GM19452 (cell line): Measurements from ENCODE around the gene CCDC196.
A peak's percentile ranks its signal among the peaks of the same experiment; 100 is the strongest.
"Not testable (repeated sequence)": the region's sequence is repeated elsewhere in the genome, so short reads cannot be mapped to it uniquely, and the experiment has no call there.

Source experiments
- ATAC-seq: cut with Tn5 transposase; IDR thresholded peaks from one replicate; pipeline ENCODE4 v1.9.1; 2021; ENCODE audit not compliant: unreplicated experiment

The CCDC196 gene

DNA sequence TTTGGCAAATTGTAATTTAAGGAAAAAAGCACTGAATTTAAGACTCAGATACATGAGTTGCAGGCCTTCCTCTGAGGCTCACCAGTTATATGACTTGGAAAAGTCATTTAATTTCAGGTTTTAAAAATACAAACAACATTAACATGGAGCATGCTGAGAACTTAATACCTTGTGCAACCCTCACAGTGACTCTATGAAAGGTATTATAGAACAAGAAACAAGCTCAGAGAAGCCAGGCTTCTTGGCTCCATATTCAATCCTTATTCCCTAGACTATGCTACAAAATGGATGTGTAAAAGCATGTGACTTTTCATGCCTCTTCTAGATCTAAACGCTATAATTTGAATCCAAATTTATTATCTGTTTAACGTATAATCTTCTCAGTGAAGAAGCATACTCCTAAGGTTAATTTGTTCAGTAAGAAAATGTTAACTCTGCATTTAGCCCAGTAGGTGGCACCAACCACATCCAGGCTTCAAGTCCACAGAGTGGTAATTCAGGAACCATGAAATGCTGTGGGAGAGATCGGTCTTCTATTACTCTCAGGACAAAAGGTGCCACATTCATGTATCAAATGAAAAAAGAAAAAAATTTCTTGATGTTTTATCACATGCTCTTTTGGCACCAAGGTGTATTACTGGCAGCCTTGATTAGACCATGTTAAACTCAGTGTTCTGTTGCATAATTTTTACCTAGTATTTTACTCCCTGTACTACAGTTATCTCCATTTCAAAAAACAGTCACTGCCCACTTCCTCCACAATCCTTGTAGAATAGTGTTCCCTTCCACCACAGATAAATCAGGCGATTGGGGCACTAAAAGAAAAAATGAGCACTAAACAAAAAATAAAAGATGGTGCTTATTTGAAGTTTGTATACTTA lies 9.3 kb downstream of the CCDC196 start:
- peak; percentile 81 for ATAC-seq

DNA sequence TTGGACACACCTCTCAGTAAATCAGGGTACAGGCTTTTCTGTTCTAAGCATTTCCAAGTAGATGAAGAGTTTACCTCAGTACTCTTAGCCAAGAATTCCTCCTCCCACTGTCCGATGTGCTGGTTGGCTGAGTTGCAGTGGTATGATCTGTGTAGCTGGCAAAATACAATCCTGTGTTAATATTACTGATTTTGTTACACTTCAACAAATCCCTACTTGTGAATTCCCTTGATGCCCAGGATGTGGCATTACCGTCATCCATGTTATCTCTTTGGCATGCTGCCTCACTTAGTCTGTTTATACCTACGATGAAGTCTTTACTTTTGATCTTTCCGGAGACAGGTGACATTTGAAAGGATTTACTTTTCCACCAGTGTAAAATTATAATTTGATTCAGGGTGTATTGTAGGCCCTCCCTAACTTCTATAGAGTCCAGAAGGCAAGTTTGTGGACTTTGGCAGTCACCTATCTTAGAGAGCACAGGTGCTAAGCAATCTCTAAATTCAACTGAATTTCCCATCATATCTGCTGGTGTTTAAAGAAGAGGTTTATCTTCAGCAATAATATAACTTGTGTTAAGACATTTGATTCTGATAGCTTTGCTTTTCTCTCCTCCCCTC lies 10.1 kb downstream of the CCDC196 start:
- ATAC-seq, result no peak

DNA sequence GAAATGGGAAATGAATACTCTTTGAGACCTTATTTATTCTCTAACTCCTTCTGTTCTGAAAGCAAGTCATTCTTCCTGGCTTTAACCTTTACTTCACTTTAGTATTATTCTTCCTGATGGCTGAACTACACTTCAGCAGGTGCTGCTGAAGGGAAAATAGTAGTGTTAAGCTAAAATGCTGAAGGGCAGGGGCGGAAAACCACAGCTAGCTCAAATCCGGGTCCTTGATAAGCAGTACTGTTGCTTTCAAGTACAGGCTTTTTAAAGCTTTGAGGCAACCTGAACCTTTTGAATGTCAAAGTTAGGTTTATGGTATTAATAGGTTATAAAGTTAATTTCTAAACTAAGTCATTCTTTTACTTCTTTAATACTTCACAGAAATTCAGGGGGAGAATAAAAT lies 10.7 kb downstream of the CCDC196 start:
- no peak for ATAC-seq

DNA sequence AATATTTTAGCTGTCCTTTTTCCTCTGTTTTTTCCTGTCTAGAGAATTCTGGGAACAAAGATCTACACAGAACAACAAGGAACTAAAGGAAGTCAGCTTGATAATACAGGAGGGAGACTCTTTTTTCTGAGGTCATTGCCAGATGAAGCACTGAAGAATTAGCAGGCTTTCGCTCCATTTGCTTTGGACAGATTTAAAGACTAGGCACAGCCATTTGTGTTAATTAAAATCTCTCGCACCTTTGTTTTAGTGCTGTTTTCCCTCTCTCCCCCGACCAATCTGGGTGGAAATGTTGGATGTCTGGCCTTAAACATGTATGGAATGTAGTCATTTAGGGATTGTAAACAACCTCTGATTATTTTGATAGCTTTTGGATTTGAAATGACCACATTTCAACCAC lies 12.1 kb downstream of the CCDC196 start:
- no peak for ATAC-seq

DNA sequence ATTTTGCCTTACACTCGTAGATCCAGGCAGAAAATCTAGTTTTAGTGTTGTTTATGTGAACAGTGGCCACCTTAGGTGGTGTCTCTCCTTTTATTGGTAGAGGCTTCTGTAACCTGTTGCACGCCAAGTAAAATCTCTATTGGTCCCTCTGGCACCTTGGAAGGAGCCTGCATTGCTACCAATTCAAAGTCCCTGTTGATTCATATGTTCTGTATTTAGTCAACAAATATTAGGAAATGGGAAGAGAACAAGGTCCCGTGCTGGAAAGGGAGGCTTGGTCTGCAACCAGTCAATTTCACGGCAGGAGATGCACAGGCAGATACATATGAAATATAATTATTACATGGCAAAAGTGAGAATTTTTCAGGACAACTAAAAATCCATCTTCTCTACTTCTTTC lies 15.4 kb downstream of the CCDC196 start:
- no peak for ATAC-seq

DNA sequence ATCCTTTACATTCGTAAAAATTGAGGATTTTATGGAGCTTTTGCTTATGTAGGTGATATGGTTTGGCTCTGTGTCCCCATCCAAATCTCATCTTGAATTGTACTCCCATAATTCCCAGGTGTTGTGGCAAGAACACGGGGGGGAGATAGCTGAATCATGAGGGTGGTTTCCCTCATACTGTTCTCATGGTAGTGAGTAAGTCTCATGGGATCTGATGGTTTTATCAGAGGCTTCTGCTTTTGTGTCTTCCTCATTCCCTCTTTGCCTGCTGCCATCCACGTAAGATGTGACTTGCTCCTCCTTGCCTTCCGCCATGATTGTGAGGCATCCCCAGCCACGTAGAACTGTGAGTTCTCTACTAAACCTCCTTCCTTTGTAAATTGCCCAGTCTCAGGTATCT lies 16.7 kb downstream of the CCDC196 start:
- not testable (repeated sequence) for ATAC-seq

DNA sequence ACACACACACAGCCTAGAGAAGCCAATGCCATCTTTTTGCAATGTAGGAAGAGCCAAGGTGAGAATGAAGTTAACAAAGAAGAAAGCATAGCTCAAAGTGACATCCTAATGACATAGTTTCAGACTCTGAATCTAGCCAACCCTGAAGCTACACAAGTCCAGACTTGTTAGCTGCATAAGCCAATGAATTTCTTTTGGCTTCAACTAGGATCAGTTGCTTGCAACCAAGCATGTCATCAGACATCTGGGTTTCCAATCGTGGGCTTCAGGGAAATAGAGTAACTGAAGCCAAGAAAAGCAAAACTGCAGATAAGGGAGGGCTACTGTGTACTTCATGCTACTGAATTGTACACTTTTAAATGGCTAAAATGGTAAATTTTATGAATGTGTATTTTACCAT lies 17.4 kb downstream of the CCDC196 start:
- no peak for ATAC-seq

DNA sequence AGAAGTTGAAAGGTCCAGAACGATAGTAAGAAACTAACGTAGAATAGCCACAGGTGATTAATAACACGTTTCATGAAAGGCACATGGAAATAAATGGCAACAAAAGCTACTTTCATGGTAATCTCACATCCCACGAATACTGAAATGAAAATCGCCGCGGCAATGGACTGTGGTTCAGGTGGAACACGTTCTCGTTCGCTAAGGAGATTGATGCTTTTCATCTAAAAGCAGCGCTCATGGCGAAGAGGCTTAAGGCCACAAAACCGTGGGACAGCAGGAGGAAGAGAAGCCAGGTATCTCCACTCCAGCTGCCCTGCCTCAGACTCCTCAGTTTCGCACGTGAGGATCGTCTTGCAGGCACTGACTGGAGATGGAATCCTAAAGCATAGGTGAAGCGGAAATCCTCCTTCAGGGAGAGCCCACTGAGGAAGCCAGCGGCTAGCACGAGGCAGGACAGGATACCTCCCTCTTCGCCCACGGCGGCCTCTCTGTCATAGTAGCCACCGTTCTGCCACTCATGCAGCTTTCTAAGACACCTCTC lies 21.1 kb downstream of the CCDC196 start:
- peak; percentile 19 for ATAC-seq

DNA sequence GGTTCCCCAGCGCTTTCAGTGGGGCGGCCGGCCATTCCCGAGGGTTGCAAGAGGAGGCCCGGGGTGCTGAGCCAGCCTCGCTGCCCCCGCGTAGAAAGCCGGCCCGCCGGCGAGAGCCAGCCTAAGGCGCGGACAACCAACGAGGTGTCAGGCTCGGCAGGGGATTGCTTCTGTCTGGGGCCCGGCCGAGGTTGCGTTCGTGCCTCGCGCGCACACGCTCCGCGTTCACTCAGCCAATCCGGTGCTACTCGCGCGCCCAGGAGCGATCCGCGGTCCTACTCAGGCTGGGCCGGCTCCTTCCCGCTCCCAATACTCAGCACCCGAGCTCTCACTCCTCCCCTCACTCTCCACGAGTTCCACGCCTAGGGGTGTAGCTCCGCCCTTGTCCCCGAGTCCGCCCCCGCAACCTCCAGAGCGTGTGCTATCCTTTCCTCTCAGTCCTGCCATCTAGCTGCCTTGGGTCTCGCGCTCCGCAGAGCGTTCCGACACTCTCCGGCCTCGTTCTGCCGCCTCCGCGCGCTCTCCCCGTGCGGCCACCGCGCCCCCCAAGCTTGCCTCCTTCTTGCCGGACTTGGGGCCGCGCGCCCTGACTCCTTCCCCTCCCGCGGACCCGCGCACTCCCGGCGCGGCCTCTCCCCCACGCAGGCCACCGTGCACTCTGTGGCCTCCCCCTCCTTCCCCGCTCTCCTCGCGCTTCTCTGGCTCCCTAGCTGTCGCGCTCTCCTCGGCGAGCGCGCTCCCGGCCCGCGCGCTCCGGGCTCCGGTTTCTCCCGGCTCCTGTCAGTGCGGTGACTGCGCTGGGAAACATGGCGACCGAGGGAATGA lies 21.8 kb downstream of the CCDC196 start, which contains the start of gene GPHN:
Gene GPHN, plus strand, starts transcription at position 426 of the 825 bp plus-strand sequence.
- ATAC-seq, result peak; percentile 83

DNA sequence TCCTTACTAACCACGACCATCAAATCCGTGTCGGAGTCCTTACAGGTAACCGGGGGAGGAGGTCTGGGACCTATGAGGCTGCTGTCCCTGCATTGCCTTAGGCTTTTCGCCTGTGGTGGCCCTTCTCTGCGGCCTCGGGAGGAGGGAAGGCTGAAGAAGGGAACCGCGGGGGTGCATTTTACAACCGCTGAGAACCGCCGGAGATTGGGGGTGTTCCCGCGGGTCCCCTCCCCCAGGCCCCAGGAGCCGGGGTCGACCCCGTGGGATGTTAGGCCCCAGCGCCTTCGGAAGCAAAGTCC lies 22.3 kb downstream of the CCDC196 start:
- no peak for ATAC-seq

DNA sequence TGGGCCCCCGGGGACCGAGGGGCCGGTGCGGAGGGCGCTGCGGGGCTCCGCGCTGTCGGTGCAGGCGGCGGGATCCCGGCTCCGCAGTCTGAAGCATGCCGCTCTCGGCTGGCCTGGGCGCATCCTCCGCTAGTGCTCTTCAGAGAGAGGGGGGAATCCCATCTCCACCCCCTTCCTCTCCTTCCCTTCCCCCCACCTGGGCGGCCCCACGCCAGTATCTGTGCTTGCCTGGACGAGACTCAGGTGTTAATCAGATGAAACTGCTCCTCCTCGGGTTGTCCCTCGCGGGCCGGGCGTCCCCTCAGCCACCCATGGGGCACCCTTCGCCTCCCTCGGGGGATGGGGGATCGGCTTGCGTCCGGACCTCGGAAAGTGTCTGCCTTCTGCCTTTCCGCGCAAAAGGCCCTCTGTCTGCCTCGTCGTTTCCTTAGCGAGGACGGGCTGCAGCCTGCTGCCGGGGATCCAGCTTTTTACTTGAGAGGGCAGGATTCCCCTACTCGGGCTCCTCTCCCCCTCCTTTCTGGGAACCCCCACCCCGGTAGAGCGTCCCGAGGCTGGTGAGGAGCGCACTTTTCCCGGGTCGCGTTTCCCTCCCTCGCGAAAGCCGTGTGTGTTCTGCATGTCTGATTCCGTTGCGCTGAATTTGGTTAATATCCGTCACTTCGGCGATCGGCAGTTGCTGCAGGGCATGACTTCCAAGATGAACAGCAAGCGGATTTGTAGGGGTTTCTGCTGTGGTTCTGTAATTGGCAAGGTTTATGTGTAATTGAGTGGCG lies 22.9 kb downstream of the CCDC196 start:
- no peak for ATAC-seq

DNA sequence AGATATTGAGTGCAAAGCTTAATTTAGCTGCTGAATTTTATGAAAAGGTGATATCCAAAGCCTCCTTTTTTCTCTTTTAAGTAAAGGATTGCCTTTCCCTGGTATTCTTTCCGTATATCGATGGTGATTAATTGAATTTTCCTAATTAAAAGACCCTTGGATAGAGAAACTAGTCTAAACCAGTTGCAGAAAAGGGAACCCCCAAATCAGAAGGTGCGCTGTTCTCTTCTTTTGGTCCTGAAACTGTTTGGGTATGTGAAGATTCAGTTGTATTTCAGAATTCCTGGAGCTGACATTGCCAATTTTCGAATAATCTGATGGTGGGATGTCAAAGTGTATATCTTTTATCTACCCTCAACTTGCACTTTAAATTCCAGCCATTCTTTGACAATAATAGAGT lies 23.7 kb downstream of the CCDC196 start:
- ATAC-seq, result no peak

DNA sequence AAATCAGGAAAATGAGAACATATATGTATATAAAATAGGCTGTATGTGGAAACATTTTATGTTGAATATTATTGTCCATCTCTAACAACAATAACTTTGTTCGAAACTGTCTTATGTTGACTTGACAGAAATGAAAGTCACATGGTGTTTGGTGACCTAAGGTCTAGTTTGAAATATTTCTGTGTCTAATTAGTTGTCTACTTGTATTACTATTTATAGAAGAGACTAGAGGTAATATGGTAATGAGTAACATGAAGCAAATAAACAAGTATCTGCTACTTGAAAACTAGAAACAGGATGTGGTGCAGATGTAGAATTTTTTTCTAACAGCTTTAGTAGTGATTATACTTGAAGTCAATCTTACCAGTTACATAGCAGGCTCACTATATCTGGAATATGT lies 25.7 kb downstream of the CCDC196 start:
- ATAC-seq, result no peak

DNA sequence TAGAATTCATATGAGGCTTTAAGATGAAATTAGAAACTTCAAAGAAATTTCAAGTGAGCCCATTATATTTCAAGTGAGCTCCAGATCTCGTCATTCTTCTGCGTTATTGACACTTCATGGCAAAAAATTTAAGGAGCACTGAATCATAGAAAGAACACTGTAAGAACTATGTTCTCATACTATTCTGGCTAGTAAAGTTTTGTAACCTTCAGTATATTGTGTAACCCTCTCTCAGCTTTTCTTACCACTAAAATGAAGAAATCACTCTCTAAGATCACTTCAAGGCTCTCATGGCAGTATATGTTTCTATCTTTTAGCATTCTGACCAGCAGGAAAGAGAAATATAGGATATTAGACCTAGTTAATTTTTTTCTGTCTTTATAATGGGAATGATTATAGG lies 28.0 kb downstream of the CCDC196 start:
- no peak for ATAC-seq

DNA sequence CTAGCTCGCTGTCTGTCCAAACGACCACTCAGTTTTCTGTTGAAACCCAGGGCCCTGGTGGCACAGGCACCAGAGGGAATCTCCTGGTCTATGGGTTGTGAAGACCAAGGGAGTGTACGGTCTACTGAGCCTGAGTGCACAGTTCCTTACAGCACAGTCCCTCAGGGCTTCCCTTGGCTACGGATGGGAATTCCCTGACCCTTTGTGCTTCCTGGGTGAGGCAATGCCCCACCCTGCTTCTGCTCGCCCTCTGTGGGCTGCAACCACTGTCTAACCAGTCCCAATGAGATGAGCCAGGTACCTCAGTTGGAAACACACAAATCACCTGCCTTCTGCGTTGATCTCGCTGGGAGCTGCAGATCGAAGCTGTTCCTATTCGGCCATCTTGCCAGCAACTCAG lies 44.4 kb downstream of the CCDC196 start:
- no peak for ATAC-seq

DNA sequence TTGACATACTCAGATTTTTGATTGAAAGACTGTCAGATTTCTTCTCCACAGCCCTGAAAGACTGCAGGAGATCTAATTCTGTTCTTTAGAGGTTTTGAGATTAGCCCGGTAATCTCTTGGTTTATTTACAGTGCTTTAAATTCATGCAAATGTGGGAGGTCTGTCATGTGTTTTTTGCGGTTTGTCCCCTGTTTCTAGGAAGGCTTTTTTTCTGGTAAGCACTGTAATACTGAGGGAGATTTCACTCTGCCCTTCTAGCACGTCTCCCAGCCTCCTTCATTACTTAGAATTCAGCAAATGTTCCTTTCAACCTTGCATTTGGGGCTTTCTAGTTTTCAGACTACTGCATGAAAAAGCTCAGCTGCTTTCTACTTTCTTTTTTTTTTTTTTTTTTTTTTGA lies 52.9 kb downstream of the CCDC196 start:
- no peak for ATAC-seq

DNA sequence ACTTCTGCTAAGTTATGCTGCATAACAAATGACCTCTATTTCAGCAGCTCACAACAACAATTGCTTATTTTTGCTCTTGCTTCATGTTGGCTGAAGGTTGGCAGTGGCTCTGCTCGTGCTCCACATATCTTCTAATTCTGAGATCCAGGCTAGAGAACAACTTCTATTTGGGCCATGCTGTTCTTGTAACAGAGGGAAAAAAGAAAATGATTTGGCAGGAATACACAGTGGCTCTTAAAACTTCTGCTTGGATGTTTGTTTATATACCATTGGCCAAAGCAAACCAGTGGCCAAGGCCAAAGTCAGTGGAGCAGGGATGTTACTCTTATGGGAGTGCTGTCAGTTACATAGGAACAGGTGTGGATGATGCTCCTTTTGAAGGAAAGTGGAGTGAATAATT lies 53.9 kb downstream of the CCDC196 start:
- ATAC-seq, result no peak

DNA sequence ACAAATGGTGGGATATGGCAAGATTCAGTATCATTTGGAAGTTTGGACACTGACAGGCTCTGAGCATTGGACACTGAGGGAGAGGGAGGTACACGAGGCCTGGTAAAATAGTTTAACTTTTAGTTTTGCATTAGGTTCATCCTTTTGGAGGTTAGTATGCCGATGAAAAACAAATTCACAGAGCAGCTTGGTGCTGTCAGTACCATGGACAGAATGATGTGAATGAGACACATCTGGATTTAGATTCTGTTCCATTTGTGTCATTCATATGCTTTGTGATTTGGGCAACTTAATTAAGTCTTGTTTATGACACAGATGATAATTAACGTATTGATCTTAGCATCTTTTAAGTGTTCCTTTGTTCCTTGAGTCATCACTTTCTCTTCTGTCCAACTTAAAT lies 55.5 kb downstream of the CCDC196 start:
- ATAC-seq, result no peak

DNA sequence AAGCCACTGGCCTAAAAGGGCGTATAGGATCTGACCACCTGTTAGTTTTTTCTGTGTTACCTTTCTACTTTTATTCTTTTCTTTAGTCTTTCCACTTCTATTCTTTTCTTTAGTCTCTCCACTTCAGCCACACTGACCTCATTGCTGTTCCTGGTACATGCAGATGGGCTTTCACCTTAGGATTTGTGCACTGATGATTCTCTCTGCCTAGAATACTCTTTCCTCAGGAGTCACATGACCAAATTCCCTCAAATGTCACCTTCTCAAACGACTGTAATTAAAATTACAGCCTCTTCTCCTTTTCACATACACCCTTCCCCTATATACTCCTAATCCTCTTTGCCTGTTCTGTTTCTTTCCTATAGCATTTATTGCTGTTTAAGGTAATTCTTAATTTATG lies 57.8 kb downstream of the CCDC196 start:
- no peak for ATAC-seq

DNA sequence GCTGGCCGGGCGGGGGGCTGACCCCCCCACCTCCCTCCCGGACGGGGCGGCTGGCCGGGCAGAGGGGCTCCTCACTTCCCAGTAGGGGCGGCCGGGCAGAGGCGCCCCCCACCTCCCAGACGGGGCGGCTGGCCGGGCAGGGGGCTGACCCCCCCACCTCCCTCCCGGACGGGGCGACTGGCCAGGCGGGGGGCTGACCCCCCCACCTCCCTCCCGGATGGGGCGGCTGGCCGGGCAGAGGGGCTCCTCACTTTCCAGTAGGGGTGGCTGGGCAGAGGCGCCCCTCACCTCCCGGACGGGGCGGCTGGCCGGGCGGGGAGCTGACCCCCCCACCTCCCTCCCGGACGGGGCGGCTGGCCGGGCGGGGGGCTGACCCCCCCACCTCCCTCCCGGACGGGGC lies 59.0 kb downstream of the CCDC196 start:
- not testable (repeated sequence) for ATAC-seq

DNA sequence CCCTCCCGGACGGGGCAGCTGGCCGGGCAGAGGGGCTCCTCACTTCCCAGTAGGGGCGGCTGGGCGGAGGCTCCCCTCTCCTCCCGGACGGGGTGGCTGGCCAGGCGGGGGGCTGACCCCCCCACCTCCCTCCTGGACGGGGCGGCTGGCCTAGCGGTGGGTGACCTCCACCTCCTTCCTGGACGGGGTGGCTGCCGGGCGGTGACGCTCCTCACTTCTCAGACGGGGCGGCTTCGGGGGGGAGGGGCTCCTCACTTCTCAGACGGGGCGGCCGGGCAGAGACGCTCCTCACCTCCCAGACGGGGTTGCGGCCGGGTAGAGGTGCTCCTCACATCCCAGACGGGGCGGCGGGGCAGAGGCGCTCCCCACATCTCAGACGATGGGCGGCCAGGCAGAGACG lies 59.6 kb downstream of the CCDC196 start:
- ATAC-seq, result not testable (repeated sequence)
